ENCODE measurements around the gene HSPA2.

Gene HSPA2

GRCh38 chr14:64591809-64592208 lies 51.3 kb downstream of the HSPA2 start:
- H3K4me1 Mint-ChIP-seq (ENCODE audit: low read depth), result no peaks in the 10 kb centered on the region
- no peaks in the 10 kb centered on the region for H3K9me3 Mint-ChIP-seq
- H3K27ac Mint-ChIP-seq, result no peak overlapping the region
- no peaks in the 10 kb centered on the region for H3K36me3 Mint-ChIP-seq (ENCODE audit: low read depth)
- DNase-seq (ENCODE audit: low spot score), result no peak
- H3K27me3 Mint-ChIP-seq (ENCODE audit: low read depth), result peaks cover 25% of the 10 kb centered on the region
- H3K4me3 Mint-ChIP-seq, result no peak overlapping the region
